NK-92 (cell line): ENCODE results near the gene ABHD17C.

Source experiments
- DNase-seq: peaks from one replicate; lab custom pipeline; 2025; ENCODE audit not compliant: unreplicated experiment; lab: John Stamatoyannopoulos, UW

The ABHD17C gene

GRCh38 chr15:80783260-80783659 lies 88.2 kb downstream of the ABHD17C start:
- DNase-seq = no peak

GRCh38 chr15:80785335-80785734 lies 90.2 kb downstream of the ABHD17C start:
- no peak for DNase-seq

- no peak for DNase-seq
These were observed 90.8 kb downstream of the ABHD17C start for GRCh38 chr15:80785811-80786354.

DNA sequence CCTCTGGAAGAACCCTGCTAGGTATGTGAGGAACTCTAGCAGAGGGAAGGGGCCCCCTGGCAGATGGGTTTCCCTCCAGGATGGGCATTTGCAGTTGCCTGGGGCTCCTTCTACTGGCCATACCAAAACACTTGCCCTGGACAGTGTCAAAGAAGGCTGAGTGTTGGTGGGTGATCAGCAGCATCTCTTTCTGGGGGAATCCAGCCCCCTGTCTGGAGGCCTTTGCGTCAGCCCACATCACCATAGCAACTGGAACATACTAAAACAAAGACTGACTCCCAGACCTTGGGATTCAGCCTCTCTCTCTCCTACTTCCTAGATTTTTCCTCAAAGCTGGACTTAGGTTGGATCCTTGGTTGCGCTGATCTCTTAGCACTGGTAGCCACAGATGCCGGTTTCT lies 92.2 kb downstream of the ABHD17C start:
- no peak for DNase-seq

GRCh38 chr15:80788536-80788935 lies 93.4 kb downstream of the ABHD17C start:
- DNase-seq = no peak

DNA sequence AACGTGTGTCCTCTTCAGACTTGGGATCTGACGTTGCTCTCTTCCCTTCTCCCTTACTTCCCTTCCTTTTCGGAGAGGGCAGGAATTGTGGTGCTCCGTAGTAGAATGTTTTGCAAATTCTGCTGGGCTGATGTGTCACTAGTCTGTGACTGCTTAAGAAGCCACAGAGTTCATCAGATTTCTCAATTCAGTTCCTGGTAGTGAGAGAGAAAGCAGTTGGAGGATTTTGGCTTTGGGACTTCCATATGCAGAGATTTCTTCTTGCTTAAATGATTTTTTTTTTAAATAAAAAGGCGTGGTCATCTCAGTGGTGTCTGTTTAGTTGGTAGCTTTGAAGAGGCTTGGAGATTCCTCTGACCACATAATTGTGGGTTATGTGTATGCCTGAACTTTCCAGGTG lies 94.2 kb downstream of the ABHD17C start:
- DNase-seq = no peak

DNA sequence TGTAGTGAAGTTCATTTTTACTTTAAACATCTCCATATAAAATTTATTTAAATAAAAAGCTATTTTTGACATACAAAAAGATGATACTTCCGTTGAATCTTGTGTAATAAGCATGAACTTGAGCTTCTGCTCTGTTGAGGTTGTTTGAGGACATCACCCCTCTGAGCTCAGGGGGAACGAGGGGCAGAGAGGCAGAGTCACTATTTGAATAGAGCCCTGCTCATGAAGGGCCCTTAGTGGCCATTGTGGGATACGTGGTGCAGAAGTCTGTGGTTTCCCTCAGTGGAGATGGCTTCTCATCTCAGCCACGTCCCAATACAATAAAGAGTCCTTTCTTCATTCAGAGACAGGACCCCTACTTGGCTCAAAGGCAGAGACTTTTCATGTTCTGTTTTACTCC lies 94.7 kb downstream of the ABHD17C start:
- no peak for DNase-seq

GRCh38 chr15:80790236-80790635 lies 95.1 kb downstream of the ABHD17C start:
- DNase-seq = no peak

DNA sequence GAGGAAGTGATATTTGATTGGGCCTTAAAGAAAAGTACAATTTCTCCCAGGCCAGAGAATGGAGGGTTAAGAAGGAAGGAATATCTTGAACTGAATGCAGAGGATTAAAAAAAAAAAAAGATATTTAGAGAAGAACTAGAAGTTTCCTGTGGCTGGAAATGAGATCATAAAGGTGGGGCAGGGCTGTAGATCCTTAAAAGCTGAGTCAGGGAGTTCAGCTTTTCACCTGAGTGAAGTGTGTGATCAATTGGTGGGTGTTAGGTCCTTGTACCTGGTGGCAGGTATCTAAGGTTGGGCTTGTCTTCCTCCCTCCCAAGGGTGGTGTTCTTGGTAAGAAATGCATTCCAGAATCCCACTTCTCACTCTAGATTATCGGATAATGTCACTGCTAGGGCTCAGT lies 95.9 kb downstream of the ABHD17C start:
- DNase-seq = no peak

- no peak for DNase-seq
These were observed 101.3 kb downstream of the ABHD17C start for GRCh38 chr15:80796407-80796806.

DNA sequence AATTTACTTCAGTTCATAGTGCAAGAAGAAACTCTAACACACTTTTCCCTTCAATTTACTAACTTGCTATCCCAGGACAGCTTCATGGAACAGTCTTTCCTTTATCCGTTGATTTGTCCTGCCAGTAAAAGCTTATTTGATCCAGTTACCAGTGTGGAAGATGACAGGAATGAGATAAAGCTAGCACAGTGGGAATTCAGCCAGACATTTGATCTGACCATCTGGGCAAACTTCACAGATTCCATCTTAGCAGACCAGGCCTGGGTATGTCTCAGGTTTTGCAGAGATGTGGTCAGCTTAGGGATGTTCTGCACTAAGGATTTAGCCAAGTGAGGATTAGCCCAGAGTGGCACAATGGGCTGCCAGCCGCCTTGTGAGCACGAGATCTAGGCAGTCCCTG lies 103.8 kb downstream of the ABHD17C start:
- no peak for DNase-seq

DNA sequence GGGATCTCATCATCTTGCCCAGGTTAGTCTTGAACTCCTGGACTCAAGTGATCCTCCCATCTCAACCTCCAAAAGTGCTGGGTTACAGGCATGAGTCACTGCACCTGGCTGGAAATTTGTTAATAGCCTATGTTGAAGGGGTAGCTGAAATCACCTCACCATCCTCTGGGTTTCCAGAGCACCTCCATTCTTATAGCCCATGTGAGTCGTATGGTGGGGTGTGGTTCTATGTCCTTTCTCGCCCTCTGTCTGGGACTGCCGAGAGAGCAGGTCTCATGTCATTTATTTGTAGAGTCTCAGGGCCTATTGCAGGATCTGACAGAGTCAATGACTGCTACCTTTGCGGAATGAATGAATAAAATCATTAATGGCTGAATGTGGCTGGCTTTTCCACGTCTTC lies 105.0 kb downstream of the ABHD17C start:
- DNase-seq = no peak

- no peak for DNase-seq
These were observed 107.0 kb downstream of the ABHD17C start for GRCh38 chr15:80801891-80802680.

DNA sequence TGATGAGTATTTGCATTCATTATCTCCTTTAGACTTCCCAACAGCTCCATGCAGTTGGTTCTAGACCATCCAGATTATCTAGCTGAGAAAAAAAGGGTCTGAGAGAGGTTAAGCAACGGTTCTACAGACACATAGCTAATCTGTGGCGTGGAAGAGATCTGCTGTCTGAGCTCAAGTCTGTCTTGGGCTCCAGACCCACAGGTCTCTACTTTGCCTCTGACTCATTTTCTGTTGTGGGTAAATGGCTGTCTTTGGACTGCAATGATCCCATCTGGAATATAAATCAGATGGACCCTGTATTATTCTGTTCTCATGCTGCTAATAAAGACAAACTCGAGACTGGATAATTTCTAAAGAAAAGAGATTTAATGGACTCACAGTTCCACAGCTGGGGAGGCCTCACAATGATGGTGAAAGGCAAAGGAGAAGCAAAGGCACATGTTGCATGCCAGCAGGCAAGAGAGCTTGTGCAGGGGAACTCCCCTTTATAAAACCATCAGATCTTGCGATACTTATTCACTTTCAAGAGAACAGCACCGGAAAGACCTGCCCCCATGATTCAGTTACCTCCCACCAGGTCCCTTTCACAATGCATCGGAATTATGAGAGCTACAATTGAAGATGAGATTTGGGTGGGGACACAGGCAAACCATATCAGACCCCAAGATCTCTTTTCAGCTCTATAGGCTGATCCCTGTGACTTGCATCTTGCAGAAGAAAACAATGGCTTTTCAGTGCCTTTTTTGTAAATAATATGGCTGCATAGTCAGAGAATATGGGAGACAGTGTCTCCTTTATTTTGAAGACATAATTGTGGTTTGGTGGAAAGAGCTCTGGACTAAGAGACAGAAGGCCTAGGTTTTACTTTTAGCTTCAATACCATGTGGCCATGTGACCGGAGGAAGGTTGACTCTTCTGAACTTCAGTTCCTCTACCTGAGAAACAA lies 108.7 kb downstream of the ABHD17C start:
- no peak for DNase-seq

GRCh38 chr15:80804970-80805495 lies 109.9 kb downstream of the ABHD17C start:
- DNase-seq = no peak
